GM12874 (cell line): ENCODE data around the gene MALSU1.

ENCODE experiments used
- CTCF ChIP-seq: IDR thresholded peaks from 2 replicates; pipeline ENCODE4 v1.5.1; 2011; ENCODE audit warnings: low read depth, mild to moderate bottlenecking, control low read depth, low read length, moderate library complexity; ENCODE audit not compliant: insufficient read depth

Gene MALSU1

GRCh38 chr7:23333671-23334246, 34.6 kb downstream of the MALSU1 start:
- no peak for TF ChIP-seq CTCF

GRCh38 chr7:23334482-23335056, 35.4 kb downstream of the MALSU1 start:
- TF ChIP-seq CTCF, result no peak

- no peak for TF ChIP-seq CTCF
These were observed 36.0 kb downstream of the MALSU1 start for GRCh38 chr7:23335136-23335535.

GRCh38 chr7:23335621-23336020, 36.5 kb downstream of the MALSU1 start:
- no peak for TF ChIP-seq CTCF

GRCh38 chr7:23336086-23336485, 36.9 kb downstream of the MALSU1 start:
- no peak for TF ChIP-seq CTCF

- TF ChIP-seq CTCF, result no peak
These were observed 37.7 kb downstream of the MALSU1 start for GRCh38 chr7:23336799-23337283.

- TF ChIP-seq CTCF, result no peak
These were observed 38.2 kb downstream of the MALSU1 start for GRCh38 chr7:23337374-23337773.
